AG04450 (cell line): Measurements from ENCODE around the gene DNAJC12. TPM values are rescaled to one million over a fixed set of nuclear protein-coding genes. Genes with fewer than 3 reads are reported as not detected.

Experiments used
- CTCF ChIA-PET: fragments of 300-600, 350-600 bp; formaldehyde crosslinking; extraction: SDS; loops from one replicate; lab custom pipeline; 2022; ENCODE audit warnings: antibody characterized with exemption, inconsistent platforms; lab: Charles Lee
- POLR2A ChIA-PET: fragments of 350-600 bp; formaldehyde crosslinking; extraction: SDS; loops from one replicate; lab custom pipeline; 2021; ENCODE audit warnings: antibody characterized with exemption, inconsistent platforms; lab: Yijun Ruan, JAX
- DNase-seq: peaks from one replicate; pipeline ENCODE4 v3.0.0-alpha.2; 2011; ENCODE audit warnings: low read depth, low spot score
- H3K27ac ChIP-seq: one replicate; pipeline ENCODE4 v1.5.1; 2012; ENCODE audit warnings: low read depth, low read length, control low read depth
- H3K27me3 ChIP-seq: one replicate; pipeline ENCODE4 v1.6.0; 2012; ENCODE audit warnings: low read length; ENCODE audit not compliant: control insufficient read depth, insufficient read depth
- H3K4me3 ChIP-seq: 2 replicates; pipeline ENCODE4 v1.5.1; 2011; ENCODE audit warnings: mild to moderate bottlenecking, low read depth, low read length, control low read depth
- H3K9me3 ChIP-seq: 2 replicates; pipeline ENCODE4 v1.5.1; 2012; ENCODE audit warnings: low read length; ENCODE audit not compliant: control insufficient read depth, insufficient read depth
- CTCF ChIP-seq: IDR thresholded peaks from 2 replicates; pipeline ENCODE4 v1.5.1; 2011; ENCODE audit warnings: low read depth, low read length, control low read depth, inconsistent platforms
- polyA plus RNA-seq: library from polyadenylated mRNA; depleted of rRNA; stranded (reverse); fragments of >200 nt; gene quantifications from 2 replicates; pipeline ENCODE4 v1.2.3, GENCODE V29; 2011

DNAJC12 gene
- polyA plus RNA-seq, 1 experiment: 8.3 TPM

GRCh38 chr10:67804395-67804678 is 33.7 kb downstream of the DNAJC12 start:
- Histone ChIP-seq H3K27me3 (no peaks in the 10 kb centered on the region), H3K9me3 (no peaks in the 10 kb centered on the region), H3K4me3 (no peak overlapping the region), H3K27ac (no peak overlapping the region)
- TF ChIP-seq CTCF: no peak
- ChIA-PET CTCF (interaction anchor here (1.7 to 2.2 kb wide), 2 partner anchors 25 to 283 kb away, joined by 4 to 9 read pairs; no protein-coding TSS in a partner anchor), POLR2A (no interaction called here)
- DNase-seq: no peak

GRCh38 chr10:67803588-67804394 is 34.2 kb downstream of the DNAJC12 start:
- Histone ChIP-seq H3K9me3 (no peaks in the 10 kb centered on the region), H3K27me3 (no peaks in the 10 kb centered on the region), H3K4me3 (no peak overlapping the region), H3K27ac (no peak overlapping the region)
- DNase-seq: no peak
- CTCF ChIA-PET: interaction anchor here (1.7 to 2.2 kb wide), 2 partner anchors 24 to 283 kb away, joined by 4 to 9 read pairs; no protein-coding TSS in a partner anchor
- no peak for TF ChIP-seq CTCF
- POLR2A ChIA-PET: no interaction called here

DNA sequence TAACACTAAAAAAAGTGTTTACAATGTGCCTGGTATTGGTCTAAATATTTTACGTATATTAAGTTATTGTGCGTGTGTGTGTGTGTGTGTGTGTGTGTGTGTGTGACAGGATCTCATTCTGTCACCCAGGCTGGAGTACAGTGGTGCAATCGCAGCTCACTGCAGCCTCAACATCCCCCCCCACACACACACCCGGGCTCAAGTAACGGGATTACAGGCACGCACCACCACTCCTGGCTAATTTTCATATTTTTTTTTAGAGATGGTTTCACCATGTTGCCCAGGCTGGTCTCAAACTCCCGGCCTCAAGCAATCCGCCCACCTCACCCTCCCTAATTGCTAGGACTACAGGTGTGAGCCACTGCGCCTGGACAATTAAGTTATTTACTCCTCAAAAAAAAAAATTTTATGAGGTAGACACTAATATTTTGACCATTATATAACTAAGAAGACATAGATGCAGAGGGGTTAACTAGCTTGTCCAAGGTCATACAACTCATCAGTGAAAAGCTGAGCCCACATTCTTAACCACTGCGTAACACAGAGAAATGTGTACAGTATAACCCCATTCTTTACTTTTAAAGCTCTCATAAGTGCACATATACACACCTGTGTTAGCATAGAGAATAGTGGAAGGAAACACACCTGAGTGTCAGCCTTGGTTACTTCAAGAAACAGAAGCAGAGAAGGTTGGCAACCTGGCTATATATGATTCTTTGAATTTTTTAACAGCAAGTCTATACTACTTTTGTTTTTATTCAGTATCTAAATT is 35.0 kb downstream of the DNAJC12 start:
- CTCF ChIA-PET: no interaction called here
- Histone ChIP-seq H3K9me3 (no peaks in the 10 kb centered on the region), H3K27me3 (no peaks in the 10 kb centered on the region), H3K4me3 (no peak overlapping the region), H3K27ac (no peak overlapping the region)
- POLR2A ChIA-PET: no interaction called here
- TF ChIP-seq CTCF: no peak
- no peak for DNase-seq

DNA sequence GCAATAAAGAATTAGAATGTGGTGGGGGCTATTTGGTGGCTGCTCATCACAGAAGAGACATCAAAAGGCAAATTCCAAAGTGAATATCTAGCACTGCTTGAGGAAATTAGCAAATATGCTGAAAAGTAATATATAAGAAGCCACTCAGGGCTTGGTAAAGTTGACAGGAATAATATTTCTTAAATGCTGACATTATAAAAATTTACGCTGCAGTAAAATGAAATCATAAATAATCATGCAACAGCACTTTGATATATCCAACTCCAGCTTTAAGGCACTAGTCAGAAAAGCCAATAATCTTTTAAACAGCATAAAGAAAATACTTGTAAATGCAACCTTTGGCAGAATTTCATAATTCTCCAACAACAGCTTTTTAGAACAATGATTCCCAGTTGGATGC is 36.9 kb downstream of the DNAJC12 start:
- TF ChIP-seq CTCF: no peak
- Histone ChIP-seq H3K9me3 (no peaks in the 10 kb centered on the region), H3K27me3 (no peaks in the 10 kb centered on the region), H3K4me3 (no peak overlapping the region), H3K27ac (no peak overlapping the region)
- POLR2A ChIA-PET: no interaction called here
- CTCF ChIA-PET: interaction anchor here (1.0 kb wide), 1 partner anchor 21 kb away, joined by 4 read pairs; no protein-coding TSS in a partner anchor
- no peak for DNase-seq
